NB4 (cell line): Measurements from ENCODE around the gene ACSS3.

Experiments used
- DNase-seq: peaks from one replicate; pipeline ENCODE4 v3.0.0; 2010; ENCODE audit warnings: low read depth
- H3K4me3 ChIP-seq: one replicate; pipeline ENCODE4 v1.5.1; 2011; ENCODE audit warnings: mild to moderate bottlenecking, low read depth, low read length, moderate library complexity
- CTCF ChIP-seq: IDR thresholded peaks from one replicate; pipeline ENCODE4 v1.5.1; 2012; ENCODE audit warnings: low read depth, low read length
- MAX ChIP-seq: IDR thresholded peaks from 2 replicates; pipeline ENCODE4 v1.6.1; 2011; ENCODE audit warnings: low read depth, low read length
- MYC ChIP-seq: IDR thresholded peaks from 2 replicates; pipeline ENCODE4 v1.6.1; 2011; ENCODE audit warnings: low read depth, low read length
- POLR2A ChIP-seq: IDR thresholded peaks from 2 replicates; pipeline ENCODE4 v1.6.1; 2011; ENCODE audit warnings: mild to moderate bottlenecking; ENCODE audit not compliant: insufficient read length; ENCODE audit errors: extremely low read depth

ACSS3 gene

GRCh38 chr12:81222846-81223592 is 145.1 kb downstream of the ACSS3 start:
- no peak overlapping the region for H3K4me3 ChIP-seq
- no peak for TF ChIP-seq MYC
- no peak for TF ChIP-seq POLR2A
- no peak for TF ChIP-seq CTCF
- TF ChIP-seq MAX, result no peak
- DNase-seq, result no peak

- DNase-seq, result no peak
- no peak overlapping the region for H3K4me3 ChIP-seq
- TF ChIP-seq CTCF, result no peak
- TF ChIP-seq POLR2A, result no peak
- TF ChIP-seq MYC, result no peak
- TF ChIP-seq MAX, result no peak
Measured at GRCh38 chr12:81224626-81225025, 146.7 kb downstream of the ACSS3 start.

- TF ChIP-seq MYC (no peak), POLR2A (no peak), CTCF (no peak), MAX (no peak)
- H3K4me3 ChIP-seq, result no peak overlapping the region
- no peak for DNase-seq
Measured at GRCh38 chr12:81229759-81230158, 151.9 kb downstream of the ACSS3 start.

GRCh38 chr12:81231574-81232368 is 153.9 kb downstream of the ACSS3 start:
- H3K4me3 ChIP-seq, result no peak overlapping the region
- no peak for DNase-seq
- no peak for TF ChIP-seq POLR2A
- no peak for TF ChIP-seq MAX
- TF ChIP-seq MYC, result no peak
- TF ChIP-seq CTCF, result no peak

GRCh38 chr12:81245458-81245857 is 167.6 kb downstream of the ACSS3 start:
- H3K4me3 ChIP-seq, result no peak overlapping the region
- peak; percentile 9 for DNase-seq
- no peak for TF ChIP-seq POLR2A

- H3K4me3 ChIP-seq, result no peak overlapping the region
- TF ChIP-seq MYC (no peak), CTCF (no peak), POLR2A (no peak), MAX (no peak)
- peak; percentile 36 for DNase-seq
Measured at GRCh38 chr12:81245907-81246570, 168.2 kb downstream of the ACSS3 start.
